CD14-positive monocyte (primary cell): ENCODE measurements around the gene UBD. TPM values are rescaled to one million over a fixed set of nuclear protein-coding genes. Genes with fewer than 3 reads are reported as not detected.

ENCODE experiments used
- DNase-seq, 3 donors: peaks; one replicate each; pipeline ENCODE4 v3.0.0-alpha.2; 2011 to 2022
- H2AFZ ChIP-seq: 2 replicates; pipeline ENCODE4 v1.6.0; 2012; ENCODE audit warnings: mild to moderate bottlenecking, low read depth, low read length, inconsistent platforms; ENCODE audit not compliant: insufficient read depth, poor library complexity, severe bottlenecking
- H3K27ac ChIP-seq, 2 donors: 1 replicate in 1 of 2; 2 replicates in 1 of 2; pipeline ENCODE4 v1.5.1; 2012 to 2013; ENCODE audit warnings: low read length in 2 of 2, control low read depth in 1 of 2, inconsistent platforms in 1 of 2, low read depth in 1 of 2, mild to moderate bottlenecking in 1 of 2
- H3K27me3 ChIP-seq, 2 donors: one replicate each; pipeline versions ENCODE4 v1.6.0 to v1.6.1; 2011 to 2013; ENCODE audit warnings: low read length in 2 of 2; ENCODE audit not compliant: control insufficient read depth in 2 of 2, insufficient read depth in 2 of 2
- H3K36me3 ChIP-seq, 2 donors: replicated peaks in 1 of 2; 1 replicate in 1 of 2; 2 replicates in 1 of 2; pipeline versions ENCODE4 v1.5.1 to v1.6.1; 2012 to 2013; ENCODE audit warnings: low read length in 2 of 2, control low read depth in 1 of 2, inconsistent platforms in 1 of 2, mild to moderate bottlenecking in 1 of 2; ENCODE audit not compliant: insufficient read depth in 2 of 2, control insufficient read depth in 1 of 2
- H3K4me1 ChIP-seq, 2 donors: 1 replicate in 1 of 2; 2 replicates in 1 of 2; pipeline versions ENCODE4 v1.5.1 to v1.6.1; 2012 to 2013; ENCODE audit warnings: low read length in 2 of 2, control low read depth in 1 of 2, inconsistent platforms in 1 of 2, mild to moderate bottlenecking in 1 of 2, moderate library complexity in 1 of 2; ENCODE audit not compliant: insufficient read depth in 2 of 2, control insufficient read depth in 1 of 2
- H3K4me2 ChIP-seq: replicated peaks from 2 replicates; pipeline ENCODE3; 2012; ENCODE audit warnings: low read length, moderate library complexity, mild to moderate bottlenecking; ENCODE audit not compliant: poor library complexity, severe bottlenecking; ENCODE audit errors: extremely low read depth
- H3K4me3 ChIP-seq, 3 experiments: fragments of 200-600 bp in 1 of 3; sonication (generic) in 1 of 3; replicated peaks in 1 of 3; 1 replicate in 2 of 3; 2 replicates in 1 of 3; pipeline ENCODE4 v1.5.1; 2011 to 2013; ENCODE audit warnings: low read length in 3 of 3, mild to moderate bottlenecking in 3 of 3, control low read depth in 2 of 3, low read depth in 2 of 3, inconsistent platforms in 1 of 3, moderate library complexity in 1 of 3
- H3K79me2 ChIP-seq: 2 replicates; pipeline ENCODE4 v1.6.0; 2012; ENCODE audit warnings: mild to moderate bottlenecking, control low read depth, inconsistent platforms, low read length, moderate library complexity; ENCODE audit not compliant: insufficient read depth
- H3K9ac ChIP-seq: 2 replicates; pipeline ENCODE4 v1.6.0; 2017; ENCODE audit warnings: low read length, mild to moderate bottlenecking; ENCODE audit not compliant: insufficient read depth, poor library complexity, severe bottlenecking
- H3K9me3 ChIP-seq, 2 donors: replicated peaks in 1 of 2; 1 replicate in 1 of 2; 2 replicates in 1 of 2; pipeline versions ENCODE4 v1.5.1 to v1.6.1; 2012 to 2013; ENCODE audit warnings: low read length in 2 of 2, control low read depth in 1 of 2; ENCODE audit not compliant: control insufficient read depth in 1 of 2, insufficient read depth in 1 of 2
- H4K20me1 ChIP-seq: 2 replicates; pipeline ENCODE4 v1.6.0; 2012; ENCODE audit warnings: mild to moderate bottlenecking, low read length, control low read depth, moderate library complexity; ENCODE audit not compliant: insufficient read depth
- H3K27ac Mint-ChIP-seq, 7 donors: one replicate each; pipeline ENCODE4 v1.8.0; 2020; ENCODE audit warnings: mild to moderate bottlenecking in 7 of 7, mixed read lengths in 7 of 7, moderate library complexity in 6 of 7, inconsistent platforms in 2 of 7
- H3K27me3 Mint-ChIP-seq, 3 donors: one replicate each; pipeline ENCODE4 v1.8.0; 2021 to 2022; ENCODE audit warnings: low read depth in 3 of 3, mild to moderate bottlenecking in 3 of 3, mixed read lengths in 3 of 3, moderate library complexity in 3 of 3, inconsistent platforms in 1 of 3
- H3K36me3 Mint-ChIP-seq, 2 donors: one replicate each; pipeline ENCODE4 v1.8.0; 2020; ENCODE audit warnings: mixed read lengths in 2 of 2, inconsistent platforms in 1 of 2, mild to moderate bottlenecking in 1 of 2
- H3K4me1 Mint-ChIP-seq: one replicate; pipeline ENCODE4 v1.8.0; 2020; ENCODE audit warnings: mild to moderate bottlenecking, mixed read lengths
- H3K4me3 Mint-ChIP-seq, 2 donors: one replicate each; pipeline ENCODE4 v1.8.0; 2020; ENCODE audit warnings: mild to moderate bottlenecking in 2 of 2, mixed read lengths in 2 of 2, moderate library complexity in 1 of 2
- H3K9me3 Mint-ChIP-seq, 7 donors: one replicate each; pipeline ENCODE4 v1.8.0; 2020 to 2022; ENCODE audit warnings: mixed read lengths in 7 of 7, mild to moderate bottlenecking in 6 of 7, moderate library complexity in 6 of 7, inconsistent platforms in 2 of 7
- WGBS: methylation state at CpG from one replicate; pipeline ENCODE4 v1.1.5; 2013; ENCODE audit warnings: missing lambda C conversion rate; ENCODE audit not compliant: insufficient coverage; 5-methylcytosine and 5-hydroxymethylcytosine counted together
- intact Hi-C, 2 donors: fragments of 100-400 bp; cut with micrococcal nuclease; formaldehyde crosslinking; loops; one replicate each; pipeline versions ENCODE4 v1.15.0 to v1.15.1; 2023
- polyA plus RNA-seq, 3 donors: library from polyadenylated mRNA; depleted of rRNA in 1 of 3; unstranded in 2 of 3; stranded (reverse) in 1 of 3; fragments of 300-500 nt in 2 of 3; fragments of >200 nt in 1 of 3; fragmentation: Illumina TruSeq in 2 of 3; gene quantifications; 1 replicate in 2 of 3; 2 replicates in 1 of 3; pipeline ENCODE4 v1.2.3, GENCODE V29; 2012 to 2021
- TF ChIP-seq, protein P1 (sequence below): fragments of 200-600 bp; IDR thresholded peaks from one replicate; pipeline ENCODE4 v1.8.0; 2022; ENCODE audit warnings: antibody characterized with exemption, mild to moderate bottlenecking

Gene UBD
- polyA plus RNA-seq, 3 donors = 0.15 TPM; not detected in 2

- Histone ChIP-seq H4K20me1 (no peaks in the 10 kb centered on the region), H3K4me1 (no peaks in the 10 kb centered on the region), H3K27ac (no peak overlapping the region), H3K9ac (no peak overlapping the region), H3K79me2 (no peaks in the 10 kb centered on the region), H3K4me2 (no peak overlapping the region), H3K9me3 (no peaks in the 10 kb centered on the region), H3K36me3 (no peaks in the 10 kb centered on the region), H3K27me3 (peaks cover under 1 to 13% of the 10 kb centered on the region in 2 donors), H2AFZ (no peak overlapping the region), H3K4me3 (no peak overlapping the region)
- Mint-ChIP-seq H3K27ac (no peak overlapping the region), H3K27me3 (peaks cover 8 to 13% (median 12%) of the 10 kb centered on the region in 3 donors), H3K36me3 (no peaks in the 10 kb centered on the region), H3K9me3 (peaks cover 0 to 3% (median 0%) of the 10 kb centered on the region in 7 donors), H3K4me3 (no peak overlapping the region), H3K4me1 (peaks cover 8% of the 10 kb centered on the region)
- intact Hi-C loops = no loop called here
- no peak for DNase-seq
- TF ChIP-seq, protein P1, sequence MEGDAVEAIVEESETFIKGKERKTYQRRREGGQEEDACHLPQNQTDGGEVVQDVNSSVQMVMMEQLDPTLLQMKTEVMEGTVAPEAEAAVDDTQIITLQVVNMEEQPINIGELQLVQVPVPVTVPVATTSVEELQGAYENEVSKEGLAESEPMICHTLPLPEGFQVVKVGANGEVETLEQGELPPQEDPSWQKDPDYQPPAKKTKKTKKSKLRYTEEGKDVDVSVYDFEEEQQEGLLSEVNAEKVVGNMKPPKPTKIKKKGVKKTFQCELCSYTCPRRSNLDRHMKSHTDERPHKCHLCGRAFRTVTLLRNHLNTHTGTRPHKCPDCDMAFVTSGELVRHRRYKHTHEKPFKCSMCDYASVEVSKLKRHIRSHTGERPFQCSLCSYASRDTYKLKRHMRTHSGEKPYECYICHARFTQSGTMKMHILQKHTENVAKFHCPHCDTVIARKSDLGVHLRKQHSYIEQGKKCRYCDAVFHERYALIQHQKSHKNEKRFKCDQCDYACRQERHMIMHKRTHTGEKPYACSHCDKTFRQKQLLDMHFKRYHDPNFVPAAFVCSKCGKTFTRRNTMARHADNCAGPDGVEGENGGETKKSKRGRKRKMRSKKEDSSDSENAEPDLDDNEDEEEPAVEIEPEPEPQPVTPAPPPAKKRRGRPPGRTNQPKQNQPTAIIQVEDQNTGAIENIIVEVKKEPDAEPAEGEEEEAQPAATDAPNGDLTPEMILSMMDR = no peak
Observed at GRCh38 chr6:29564875-29565274, 5.3 kb upstream of the UBD start.

DNA sequence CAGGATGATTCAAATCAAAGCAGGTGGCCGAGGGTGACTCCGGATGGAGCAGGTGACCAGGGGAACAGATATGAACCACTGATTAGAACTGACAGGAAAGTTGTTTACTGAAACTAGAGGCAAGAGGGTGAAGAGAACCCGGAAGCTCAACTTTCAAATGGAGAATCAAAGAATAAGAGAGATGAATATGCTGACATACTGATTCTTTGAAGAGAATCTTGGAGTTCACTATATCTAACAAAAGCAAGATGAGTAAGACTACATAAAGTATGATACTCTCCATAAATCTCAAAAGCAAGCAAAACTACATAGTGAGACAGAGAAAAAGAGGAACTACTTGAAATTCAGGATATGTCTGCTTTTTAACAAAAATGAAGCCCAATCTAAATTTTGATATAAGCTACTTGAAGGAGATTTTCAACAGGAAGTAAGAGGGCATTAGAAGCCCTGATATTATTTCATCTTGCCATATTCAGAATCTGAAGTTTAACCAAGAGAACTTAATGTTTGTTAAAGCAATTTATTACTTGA lies 4.0 kb upstream of the UBD start:
- Histone ChIP-seq H3K36me3 (no peaks in the 10 kb centered on the region), H3K27ac (no peak overlapping the region), H3K4me2 (no peak overlapping the region), H2AFZ (peak overlapping the region; percentile 26), H3K9me3 (no peaks in the 10 kb centered on the region), H4K20me1 (no peaks in the 10 kb centered on the region), H3K9ac (no peak overlapping the region), H3K27me3 (peaks cover 3 to 13% of the 10 kb centered on the region in 2 donors), H3K4me1 (no peaks in the 10 kb centered on the region), H3K79me2 (no peaks in the 10 kb centered on the region), H3K4me3 (no peak overlapping the region)
- no peaks in the 10 kb centered on the region for H3K36me3 Mint-ChIP-seq
- 0% methylated on average over 2 of the region's 3 CpGs for WGBS
- H3K27ac Mint-ChIP-seq = peak overlapping the region in 1 of 7 donors; percentile 48
- H3K4me3 Mint-ChIP-seq = peak overlapping the region in 1 of 2 donors; percentile 50
- intact Hi-C loops = no loop called here
- peaks cover 0 to 3% (median 0%) of the 10 kb centered on the region in 7 donors for H3K9me3 Mint-ChIP-seq
- peaks cover 8% of the 10 kb centered on the region for H3K4me1 Mint-ChIP-seq
- TF ChIP-seq, protein P1 = no peak
- peaks cover 11 to 18% (median 15%) of the 10 kb centered on the region in 3 donors for H3K27me3 Mint-ChIP-seq
- DNase-seq = no peak
